Neural cell (in vitro differentiated cells): ENCODE data around the gene GDPD4.

Experiments used
- CTCF ChIP-seq: fragments of 450-650 bp; IDR thresholded peaks from 2 replicates; pipeline ENCODE4 v1.5.1; 2014; ENCODE audit warnings: antibody characterized with exemption, mild to moderate bottlenecking, moderate library complexity; ENCODE audit not compliant: poor library complexity, severe bottlenecking
- EP300 ChIP-seq: fragments of 450-650 bp; conservative IDR thresholded peaks from 2 replicates; pipeline ENCODE4 v1.6.1; 2014; ENCODE audit warnings: antibody characterized with exemption, mild to moderate bottlenecking, moderate library complexity; ENCODE audit not compliant: poor library complexity, severe bottlenecking
- EZH2 ChIP-seq: fragments of 200-600, 300-800 bp; shearing (Covaris generic), sonication (generic); IDR thresholded peaks from 2 replicates; pipeline ENCODE4 v1.6.1; 2014; ENCODE audit warnings: antibody characterized with exemption, low read length, borderline replicate concordance, mild to moderate bottlenecking; ENCODE audit not compliant: insufficient read depth, poor library complexity, severe bottlenecking
- POLR2AphosphoS5 ChIP-seq: IDR thresholded peaks from 2 replicates; pipeline ENCODE4 v1.6.1; 2012
- TAF1 ChIP-seq: IDR thresholded peaks from 2 replicates; pipeline ENCODE4 v1.6.1; 2012; ENCODE audit warnings: low read depth

- TF ChIP-seq POLR2AphosphoS5, result no peak
- TF ChIP-seq CTCF, result no peak
- TF ChIP-seq EP300, result no peak
- no peak for TF ChIP-seq TAF1
- no peak for TF ChIP-seq EZH2
Observed at GRCh38 chr11:77211040-77211451, 90.4 kb downstream of the GDPD4 start.
